ENCODE data around the gene CAD. TPM values are rescaled to one million over a fixed set of nuclear protein-coding genes. Genes with fewer than 3 reads are reported as not detected.
"Not testable (repeated sequence)": the region's sequence is repeated elsewhere in the genome, so short reads cannot be mapped to it uniquely, and the experiment has no call there.

Gene CAD
- polyA plus RNA-seq, 2 donors: 16.8 to 18.3 TPM

DNA sequence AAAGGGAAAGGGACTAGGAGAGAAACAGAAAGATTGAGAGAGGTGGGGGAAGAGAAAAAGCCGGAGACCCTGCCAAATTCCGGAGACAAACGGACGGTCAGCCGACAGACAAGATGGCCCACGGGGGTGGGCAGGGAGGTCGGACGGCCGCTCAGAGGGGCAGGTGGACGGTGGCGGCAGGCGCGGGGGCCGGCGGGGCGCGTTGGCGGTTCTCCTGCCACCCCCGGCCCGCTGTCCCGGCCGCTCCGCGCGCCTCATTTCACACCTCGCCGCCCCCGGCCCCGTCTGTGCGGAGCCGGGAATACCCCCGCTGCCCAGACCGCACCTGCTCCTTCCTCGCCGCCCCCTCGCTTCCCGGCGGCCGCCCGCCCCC is 44.7 kb downstream of the CAD start:
- peaks cover 2 to 33% of the 10 kb centered on the region in 2 donors for H3K27me3 ChIP-seq (ENCODE audit: control insufficient read depth in 1 of 2, insufficient read depth in 2 of 2, low read length in 2 of 2)
- no peaks in the 10 kb centered on the region for H3K9me3 ChIP-seq (ENCODE audit: control insufficient read depth in 2 of 2, insufficient read depth in 1 of 2, low read depth in 1 of 2, low read length in 1 of 2)
- no peaks in the 10 kb centered on the region for H3K36me3 ChIP-seq (ENCODE audit: control insufficient read depth in 2 of 2, insufficient read depth in 2 of 2, low read length in 1 of 2)
- no peak overlapping the region for H3K27ac ChIP-seq (ENCODE audit: low read depth in 2 of 2, low read length in 1 of 2)
- peak overlapping the region in 1 of 2 donors; percentile 45 for H3K4me3 ChIP-seq (ENCODE audit: low read depth in 1 of 2, low read length in 2 of 2)
- WGBS, 2 donors: 3 to 10% methylated on average over 20 to 40 of the region's 40 CpGs
- H3K4me1 ChIP-seq (ENCODE audit: control insufficient read depth in 2 of 2, insufficient read depth in 2 of 2, low read length in 1 of 2): peaks cover 8 to 13% of the 10 kb centered on the region in 2 donors

DNA sequence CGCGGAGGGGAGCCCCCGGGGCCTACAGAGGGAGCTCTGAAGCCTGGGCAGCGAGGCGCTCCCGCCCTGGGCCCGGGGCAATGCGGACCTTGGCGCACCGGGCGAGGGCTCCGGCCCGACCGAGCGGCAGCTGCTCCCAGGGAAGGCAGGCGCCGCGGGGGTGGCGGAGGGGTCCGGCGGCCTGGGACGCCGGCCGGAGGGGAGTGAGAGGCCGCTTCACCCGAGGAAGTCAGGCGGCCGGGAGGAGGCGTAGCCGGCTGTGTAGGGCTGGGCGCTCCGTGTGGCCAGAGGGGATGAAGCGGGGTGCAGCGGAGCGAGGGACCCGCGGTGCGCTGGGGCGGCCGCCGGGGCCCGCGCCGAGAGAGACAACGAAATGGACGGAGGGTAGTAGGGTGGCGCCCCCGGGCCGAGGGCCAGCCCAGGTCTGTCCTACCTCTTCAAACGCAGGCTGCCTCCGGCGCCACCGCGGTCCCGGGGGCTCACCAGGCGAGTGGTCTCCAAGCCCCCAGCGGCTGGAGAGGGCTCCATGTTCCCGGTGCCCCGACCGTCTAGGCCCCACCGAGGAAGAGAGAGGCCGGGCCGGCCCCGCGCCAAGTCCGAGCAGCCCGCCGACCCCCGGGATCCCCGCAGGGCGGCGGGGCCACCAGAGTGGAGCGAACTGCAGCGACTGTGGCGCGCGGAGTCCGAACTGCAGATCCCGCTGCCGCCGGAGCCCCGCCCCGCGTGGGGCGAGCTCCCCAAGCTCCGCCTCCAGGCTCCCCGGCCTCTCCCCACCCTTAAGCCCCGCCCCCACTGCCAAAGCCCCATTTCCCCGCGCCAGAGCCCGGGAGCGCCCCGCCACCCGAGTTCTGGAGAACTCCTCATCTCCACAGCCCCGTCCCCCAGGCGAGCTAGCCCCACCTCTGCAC is 45.5 kb downstream of the CAD start, which contains the start of gene SLC30A3:
SLC30A3 (minus strand) TSS at position 669 of the 908 bp plus-strand sequence; CDS start at position 528, 141 bp downstream.
- no peaks in the 10 kb centered on the region for H3K9me3 ChIP-seq (ENCODE audit: control insufficient read depth in 2 of 2, insufficient read depth in 1 of 2, low read depth in 1 of 2, low read length in 1 of 2)
- H3K4me1 ChIP-seq (ENCODE audit: control insufficient read depth in 2 of 2, insufficient read depth in 2 of 2, low read length in 1 of 2): peaks cover 8 to 13% of the 10 kb centered on the region in 2 donors
- H3K4me3 ChIP-seq (ENCODE audit: low read depth in 1 of 2, low read length in 2 of 2): peak within 1 kb of the TSS; percentile 30 to 45
- H3K27me3 ChIP-seq (ENCODE audit: control insufficient read depth in 1 of 2, insufficient read depth in 2 of 2, low read length in 2 of 2): peaks cover 0 to 33% of the 10 kb centered on the region in 2 donors
- whole genome bisulfite sequencing, 2 donors: 1% methylated on average over 60 to 96 of the region's 96 CpGs
- no peak within 1 kb of the TSS for H3K27ac ChIP-seq (ENCODE audit: low read depth in 2 of 2, low read length in 1 of 2)
- H3K36me3 ChIP-seq (ENCODE audit: control insufficient read depth in 2 of 2, insufficient read depth in 2 of 2, low read length in 1 of 2): no peaks in the 10 kb centered on the region

DNA sequence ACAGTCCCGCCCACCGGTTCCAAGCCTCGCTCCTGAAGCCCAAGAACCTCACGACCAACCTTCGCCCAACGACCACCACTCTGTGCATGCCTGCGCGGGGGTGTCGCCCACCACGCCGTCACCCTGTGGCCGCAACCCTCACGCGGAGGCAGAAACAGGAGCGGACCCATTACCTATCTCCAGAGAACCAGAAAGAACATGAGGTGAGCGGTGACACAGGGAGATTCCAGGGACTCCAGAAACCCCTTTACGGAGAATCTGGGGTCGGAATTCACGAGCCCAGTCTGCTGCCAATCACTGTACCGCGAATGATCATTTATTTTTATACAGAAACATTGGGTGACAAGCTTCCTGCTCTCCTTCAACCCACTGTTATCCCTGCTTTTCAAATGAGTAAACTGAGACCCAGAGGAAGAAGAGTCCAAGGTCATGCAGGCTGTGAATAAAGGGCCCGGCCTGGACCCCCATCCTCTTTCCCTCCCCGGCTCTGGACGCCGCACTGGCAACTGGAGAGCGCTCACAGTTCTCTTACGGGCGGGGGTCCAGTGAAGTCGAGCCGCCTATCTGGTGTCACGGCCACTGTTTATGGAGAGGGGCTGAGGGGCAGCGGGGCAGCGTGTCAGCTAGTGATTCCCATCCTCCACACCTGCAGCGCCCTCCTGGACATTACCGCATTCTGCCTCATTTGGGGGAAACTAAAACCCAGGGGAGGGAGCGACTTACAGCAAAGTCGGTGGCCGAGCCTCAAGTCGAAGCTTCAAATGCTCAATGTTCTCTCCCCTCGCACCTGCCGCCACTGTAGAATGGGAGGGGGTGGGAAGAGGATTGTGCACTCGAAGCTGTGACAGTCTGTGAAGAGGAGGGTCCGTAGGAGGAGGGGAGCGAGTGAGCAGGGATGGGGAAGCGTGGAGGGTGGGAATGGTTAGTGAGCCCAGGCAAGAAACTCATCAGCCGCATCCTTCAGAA is 46.4 kb downstream of the CAD start:
- 3% methylated on average over 46 of the region's 46 CpGs for WGBS, 2 donors
- peaks cover 0 to 33% of the 10 kb centered on the region in 2 donors for H3K27me3 ChIP-seq (ENCODE audit: control insufficient read depth in 1 of 2, insufficient read depth in 2 of 2, low read length in 2 of 2)

DNA sequence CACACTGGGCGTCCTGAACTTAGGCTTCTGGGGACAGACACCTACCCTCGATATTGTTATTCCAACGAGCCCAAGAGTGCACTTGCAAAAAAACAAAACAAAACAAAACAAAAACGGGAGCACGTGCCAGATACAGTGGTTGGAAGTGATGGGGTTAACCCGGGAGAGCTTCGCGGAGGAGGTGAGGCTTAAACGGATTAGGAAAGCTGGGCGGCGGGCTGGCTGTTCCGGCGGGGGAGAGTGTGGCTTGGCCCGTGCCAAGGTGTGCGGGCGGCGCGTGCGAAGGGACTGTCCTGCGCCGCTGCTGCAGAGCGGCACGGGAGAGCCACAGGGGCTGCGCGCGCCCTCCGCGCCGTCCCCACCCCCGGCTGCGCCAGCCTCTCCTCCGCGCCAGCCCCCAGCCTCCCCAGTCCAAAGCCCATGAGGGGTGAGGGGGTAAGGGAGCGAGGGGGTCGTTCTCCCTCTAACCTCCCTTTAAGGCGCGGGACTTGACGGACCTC is 47.1 kb downstream of the CAD start:
- Histone ChIP-seq H3K4me1 (ENCODE audit: control insufficient read depth in 2 of 2, insufficient read depth in 2 of 2, low read length in 1 of 2) (peaks cover 8 to 13% of the 10 kb centered on the region in 2 donors), H3K4me3 (ENCODE audit: low read depth in 1 of 2, low read length in 2 of 2) (peak overlapping the region in 1 of 2 donors; percentile 24), H3K36me3 (ENCODE audit: control insufficient read depth in 2 of 2, insufficient read depth in 2 of 2, low read length in 1 of 2) (no peaks in the 10 kb centered on the region), H3K27ac (ENCODE audit: low read depth in 2 of 2, low read length in 1 of 2) (no peak overlapping the region), H3K9me3 (ENCODE audit: control insufficient read depth in 2 of 2, insufficient read depth in 1 of 2, low read depth in 1 of 2, low read length in 1 of 2) (no peaks in the 10 kb centered on the region), H3K27me3 (ENCODE audit: control insufficient read depth in 1 of 2, insufficient read depth in 2 of 2, low read length in 2 of 2) (peaks cover 0 to 33% of the 10 kb centered on the region in 2 donors)
- 1 to 2% methylated on average over 26 to 38 of the region's 38 CpGs for WGBS, 2 donors

More for the DNA sequence above, 46.4 kb downstream of the CAD start:
- Histone ChIP-seq H3K4me1 (ENCODE audit: control insufficient read depth in 2 of 2, insufficient read depth in 2 of 2, low read length in 1 of 2) (peaks cover 8 to 13% of the 10 kb centered on the region in 2 donors), H3K4me3 (ENCODE audit: low read depth in 1 of 2, low read length in 2 of 2) (peak overlapping the region; percentile 16 to 45), H3K27ac (ENCODE audit: low read depth in 2 of 2, low read length in 1 of 2) (no peak overlapping the region), H3K9me3 (ENCODE audit: control insufficient read depth in 2 of 2, insufficient read depth in 1 of 2, low read depth in 1 of 2, low read length in 1 of 2) (no peaks in the 10 kb centered on the region), H3K36me3 (ENCODE audit: control insufficient read depth in 2 of 2, insufficient read depth in 2 of 2, low read length in 1 of 2) (no peaks in the 10 kb centered on the region)

DNA sequence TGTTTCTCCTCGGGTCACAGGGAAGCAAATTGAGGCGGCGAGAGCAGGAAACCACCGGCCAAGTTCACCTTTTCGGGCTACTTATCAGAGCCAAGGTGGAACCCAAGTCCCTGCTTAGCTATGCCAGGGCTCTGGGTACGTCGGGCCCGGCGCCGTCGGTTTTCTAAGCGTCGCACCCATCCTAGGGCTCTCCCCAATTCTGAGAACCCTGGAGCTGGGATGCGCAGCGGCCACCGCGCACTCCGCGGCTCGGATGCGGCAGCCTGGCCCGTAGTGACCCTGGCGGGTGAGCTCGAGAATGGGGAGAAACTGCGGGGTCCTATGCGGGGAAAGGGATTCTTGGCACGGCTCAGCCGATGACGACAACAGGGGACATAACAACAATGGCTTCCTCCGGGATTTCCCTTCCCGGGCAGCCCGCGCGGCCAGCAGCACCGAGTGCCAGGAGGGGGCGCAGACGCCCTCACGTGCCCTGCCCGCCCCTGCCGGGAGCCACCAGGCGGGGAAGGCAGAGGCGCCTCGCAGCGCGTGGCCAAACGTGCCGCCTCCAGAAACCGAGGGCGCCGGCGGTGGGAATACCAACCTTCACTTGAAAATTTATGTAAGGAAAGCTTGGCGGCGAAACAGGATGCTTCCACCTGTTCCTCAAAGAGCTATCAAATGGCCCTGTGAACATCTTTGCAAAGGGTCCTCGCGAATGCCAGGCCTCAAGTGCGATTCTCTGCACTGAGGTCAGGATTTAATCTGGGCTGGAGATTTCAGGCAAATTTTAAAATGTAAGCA is 47.8 kb downstream of the CAD start:
- H3K4me3 ChIP-seq (ENCODE audit: low read depth in 1 of 2, low read length in 2 of 2): peak overlapping the region in 1 of 2 donors; percentile 24
- no peak overlapping the region for H3K27ac ChIP-seq (ENCODE audit: low read depth in 2 of 2, low read length in 1 of 2)
- H3K27me3 ChIP-seq (ENCODE audit: control insufficient read depth in 1 of 2, insufficient read depth in 2 of 2, low read length in 2 of 2): peaks cover 0 to 33% of the 10 kb centered on the region in 2 donors
- H3K36me3 ChIP-seq (ENCODE audit: control insufficient read depth in 2 of 2, insufficient read depth in 2 of 2, low read length in 1 of 2): no peaks in the 10 kb centered on the region
- no peaks in the 10 kb centered on the region for H3K9me3 ChIP-seq (ENCODE audit: control insufficient read depth in 2 of 2, insufficient read depth in 1 of 2, low read depth in 1 of 2, low read length in 1 of 2)
- 4% methylated on average over 55 to 56 of the region's 56 CpGs for WGBS, 2 donors
- H3K4me1 ChIP-seq (ENCODE audit: control insufficient read depth in 2 of 2, insufficient read depth in 2 of 2, low read length in 1 of 2): peaks cover 8 to 13% of the 10 kb centered on the region in 2 donors

- Histone ChIP-seq H3K4me1 (ENCODE audit: control insufficient read depth in 2 of 2, insufficient read depth in 2 of 2, low read length in 1 of 2) (peaks cover 8 to 13% of the 10 kb centered on the region in 2 donors), H3K9me3 (ENCODE audit: control insufficient read depth in 2 of 2, insufficient read depth in 1 of 2, low read depth in 1 of 2, low read length in 1 of 2) (no peaks in the 10 kb centered on the region), H3K36me3 (ENCODE audit: control insufficient read depth in 2 of 2, insufficient read depth in 2 of 2, low read length in 1 of 2) (no peaks in the 10 kb centered on the region), H3K27ac (ENCODE audit: low read depth in 2 of 2, low read length in 1 of 2) (no peak overlapping the region), H3K27me3 (ENCODE audit: control insufficient read depth in 1 of 2, insufficient read depth in 2 of 2, low read length in 2 of 2) (peaks cover 0 to 27% of the 10 kb centered on the region in 2 donors), H3K4me3 (ENCODE audit: low read depth in 1 of 2, low read length in 2 of 2) (no peak overlapping the region)
These were observed 48.3 kb downstream of the CAD start for GRCh38 chr2:27265536-27265870.

- WGBS, 2 donors: 91 to 92% methylated on average over 12 to 13 of the region's 13 CpGs
- not testable (repeated sequence) for H3K9me3 ChIP-seq (ENCODE audit: control insufficient read depth in 2 of 2, insufficient read depth in 1 of 2, low read depth in 1 of 2, low read length in 1 of 2)
- peaks cover 0 to 11% of the 10 kb centered on the region in 2 donors for H3K27me3 ChIP-seq (ENCODE audit: control insufficient read depth in 1 of 2, insufficient read depth in 2 of 2, low read length in 2 of 2)
These were observed 51.1 kb downstream of the CAD start for GRCh38 chr2:27268296-27268695.

GRCh38 chr2:27270131-27270530 is 53.0 kb downstream of the CAD start:
- H3K9me3 ChIP-seq (ENCODE audit: control insufficient read depth in 2 of 2, insufficient read depth in 1 of 2, low read depth in 1 of 2, low read length in 1 of 2): no peaks in the 10 kb centered on the region
- H3K4me3 ChIP-seq (ENCODE audit: low read depth in 1 of 2, low read length in 2 of 2): no peak overlapping the region
- no peaks in the 10 kb centered on the region for H3K36me3 ChIP-seq (ENCODE audit: control insufficient read depth in 2 of 2, insufficient read depth in 2 of 2, low read length in 1 of 2)
- H3K4me1 ChIP-seq (ENCODE audit: control insufficient read depth in 2 of 2, insufficient read depth in 2 of 2, low read length in 1 of 2): peaks cover 0 to under 1% of the 10 kb centered on the region in 2 donors
- H3K27me3 ChIP-seq (ENCODE audit: control insufficient read depth in 1 of 2, insufficient read depth in 2 of 2, low read length in 2 of 2): peaks cover 0 to 6% of the 10 kb centered on the region in 2 donors
- no peak overlapping the region for H3K27ac ChIP-seq (ENCODE audit: low read depth in 2 of 2, low read length in 1 of 2)
- WGBS, 2 donors: 68 to 70% methylated on average over 3 of the region's 3 CpGs

More at GRCh38 chr2:27268296-27268695, 51.1 kb downstream of the CAD start:
- H3K27ac ChIP-seq (ENCODE audit: low read depth in 2 of 2, low read length in 1 of 2); H3K4me1 ChIP-seq (ENCODE audit: control insufficient read depth in 2 of 2, insufficient read depth in 2 of 2, low read length in 1 of 2); H3K4me3 ChIP-seq (ENCODE audit: low read depth in 1 of 2, low read length in 2 of 2); H3K36me3 ChIP-seq (ENCODE audit: control insufficient read depth in 2 of 2, insufficient read depth in 2 of 2, low read length in 1 of 2): not testable (repeated sequence)

Measured in esophagus (tissue), 2 donors.